Smooth muscle cell of the coronary artery (primary cell): ENCODE measurements around the gene AIF1L. TPM values are rescaled to one million over a fixed set of nuclear protein-coding genes. Genes with fewer than 3 reads are reported as not detected.

ENCODE experiments used
- total RNA-seq: library from RNA; depleted of rRNA; stranded (reverse); fragments of >200 nt; gene quantifications from 2 replicates; pipeline ENCODE4 v1.2.3, GENCODE V29; 2014; ENCODE audit warnings: low replicate concordance

The AIF1L gene
- 0.23 and 1.3 TPM in 2 replicates for total RNA-seq

GRCh38 chr9:131096269-131097125, at the start of gene AIF1L:
Gene AIF1L (plus strand): TSS chr9:131096531. CDS start chr9:131096630, 99 bp downstream.

GRCh38 chr9:131125288-131126058, 29.1 kb downstream of the AIF1L start, which contains the start of gene NUP214:
Gene NUP214 (plus strand): TSS chr9:131125586. CDS start chr9:131125705, 119 bp downstream.

Other genes starting within 250 kb of the AIF1L start
- gene QRFP, start 199.7 kb upstream of the AIF1L start, total RNA-seq: not detected in 2 replicates
- 0.12 and 2.4 TPM in 2 replicates for gene FIBCD1, start 157.3 kb upstream of the AIF1L start, total RNA-seq
- gene LAMC3, start 87.4 kb upstream of the AIF1L start, total RNA-seq: 0.12 and 0.30 TPM in 2 replicates
- 7.0 and 8.3 TPM in 2 replicates for gene NUP214, start 29.1 kb downstream of the AIF1L start, total RNA-seq
- gene FAM78A, start 180.0 kb downstream of the AIF1L start, total RNA-seq: 0.30 and 0.59 TPM in 2 replicates
- 11.4 and 11.5 TPM in 2 replicates for gene PLPP7, start 193.2 kb downstream of the AIF1L start, total RNA-seq